WI38 (cell line): Measurements from ENCODE around the gene RPS28.

Experiments
- H3K4me3 ChIP-seq: 2 replicates; pipeline ENCODE4 v1.5.1; 2011; ENCODE audit warnings: low read depth, mild to moderate bottlenecking, control low read depth, low read length
- TF ChIP-seq, protein P1 (sequence below): IDR thresholded peaks from 2 replicates; pipeline ENCODE4 v1.5.1; 2012; ENCODE audit warnings: low read depth, mild to moderate bottlenecking, control low read depth, low read length

The RPS28 gene

DNA sequence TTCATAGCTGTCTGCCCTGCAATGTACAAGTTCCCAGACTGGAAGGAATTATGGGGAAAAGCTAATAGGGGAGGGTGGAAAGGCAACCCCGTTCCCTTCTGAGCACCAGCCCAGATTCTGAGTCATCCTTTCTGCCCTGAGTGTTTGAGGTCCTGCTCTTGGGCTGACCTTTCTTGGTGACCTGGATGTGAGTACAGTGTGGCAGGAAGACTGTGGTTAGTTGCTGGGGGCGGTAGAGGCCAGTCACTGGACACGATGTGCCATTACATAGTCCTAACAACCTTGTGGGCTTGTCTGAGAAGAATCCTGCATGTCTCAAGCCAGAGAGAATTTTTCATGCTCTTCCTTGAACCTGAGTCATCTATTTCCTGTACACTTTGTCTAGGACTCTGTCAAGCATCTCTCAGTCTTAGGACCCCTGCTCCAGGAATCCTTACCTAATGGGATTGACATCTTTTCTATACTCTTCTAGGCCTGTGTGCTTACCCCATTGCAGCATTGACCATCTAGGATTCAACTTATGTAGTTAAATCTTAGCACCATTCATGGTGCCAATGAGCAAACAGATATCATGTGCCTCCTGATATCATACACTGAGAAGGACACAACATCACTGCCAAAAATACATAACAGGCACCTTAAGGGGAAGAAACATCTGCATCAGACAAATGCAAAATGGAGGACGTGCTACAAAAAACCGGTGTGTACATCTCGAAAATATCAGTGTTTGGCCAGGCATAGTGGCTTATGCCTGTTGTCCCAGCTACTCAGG lies 34.5 kb downstream of the RPS28 start:
- no peak overlapping the region for H3K4me3 ChIP-seq
- TF ChIP-seq, protein P1, sequence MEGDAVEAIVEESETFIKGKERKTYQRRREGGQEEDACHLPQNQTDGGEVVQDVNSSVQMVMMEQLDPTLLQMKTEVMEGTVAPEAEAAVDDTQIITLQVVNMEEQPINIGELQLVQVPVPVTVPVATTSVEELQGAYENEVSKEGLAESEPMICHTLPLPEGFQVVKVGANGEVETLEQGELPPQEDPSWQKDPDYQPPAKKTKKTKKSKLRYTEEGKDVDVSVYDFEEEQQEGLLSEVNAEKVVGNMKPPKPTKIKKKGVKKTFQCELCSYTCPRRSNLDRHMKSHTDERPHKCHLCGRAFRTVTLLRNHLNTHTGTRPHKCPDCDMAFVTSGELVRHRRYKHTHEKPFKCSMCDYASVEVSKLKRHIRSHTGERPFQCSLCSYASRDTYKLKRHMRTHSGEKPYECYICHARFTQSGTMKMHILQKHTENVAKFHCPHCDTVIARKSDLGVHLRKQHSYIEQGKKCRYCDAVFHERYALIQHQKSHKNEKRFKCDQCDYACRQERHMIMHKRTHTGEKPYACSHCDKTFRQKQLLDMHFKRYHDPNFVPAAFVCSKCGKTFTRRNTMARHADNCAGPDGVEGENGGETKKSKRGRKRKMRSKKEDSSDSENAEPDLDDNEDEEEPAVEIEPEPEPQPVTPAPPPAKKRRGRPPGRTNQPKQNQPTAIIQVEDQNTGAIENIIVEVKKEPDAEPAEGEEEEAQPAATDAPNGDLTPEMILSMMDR: no peak

GRCh38 chr19:8357007-8357521 lies 35.8 kb downstream of the RPS28 start:
- TF ChIP-seq, protein P1: no peak
- no peak overlapping the region for H3K4me3 ChIP-seq

DNA sequence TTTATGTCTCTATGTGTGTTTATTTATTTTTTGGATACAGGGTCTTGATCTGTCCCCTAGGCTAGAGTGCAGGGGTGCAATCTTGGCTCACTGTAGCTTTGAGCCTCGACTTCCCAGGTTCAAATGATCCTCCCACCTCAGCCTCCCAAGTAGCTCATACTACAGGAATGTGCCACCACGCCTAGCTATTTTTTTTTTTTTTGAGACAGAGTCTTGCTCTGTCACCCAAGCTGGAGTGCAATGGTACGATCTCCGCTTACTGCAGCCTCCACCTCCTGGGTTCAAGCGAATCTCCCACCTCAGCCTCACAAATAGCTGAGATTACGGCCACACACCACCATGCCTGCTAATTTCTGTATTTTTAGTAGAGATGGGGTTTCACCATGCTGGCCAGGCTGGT lies 37.7 kb downstream of the RPS28 start:
- no peak overlapping the region for H3K4me3 ChIP-seq
- TF ChIP-seq, protein P1: no peak

DNA sequence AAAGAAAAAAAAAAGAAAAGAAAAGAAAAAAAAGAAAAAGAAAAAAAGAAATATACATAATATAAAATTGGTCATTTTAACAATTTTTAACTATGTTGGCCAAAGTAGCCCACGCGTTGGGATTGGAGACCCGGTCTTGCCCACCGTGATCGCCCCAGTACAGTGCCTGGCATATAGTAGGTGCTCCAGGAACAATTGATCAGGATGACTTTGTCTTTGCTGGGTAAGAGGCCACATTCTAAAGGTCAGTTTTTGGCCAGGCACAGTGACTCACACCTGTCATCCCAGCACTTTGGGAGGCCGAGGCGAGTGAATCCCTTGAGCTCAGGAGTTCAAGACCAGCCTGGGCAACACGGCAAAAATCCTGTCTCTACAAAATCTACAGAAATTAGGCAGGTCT lies 38.9 kb downstream of the RPS28 start:
- H3K4me3 ChIP-seq: no peak overlapping the region
- TF ChIP-seq, protein P1: no peak

- H3K4me3 ChIP-seq: no peak overlapping the region
- TF ChIP-seq, protein P1: no peak
These were observed 40.9 kb downstream of the RPS28 start for GRCh38 chr19:8361921-8362793.

GRCh38 chr19:8363803-8364771 lies 42.8 kb downstream of the RPS28 start, which contains the start of gene ANGPTL4:
TSS of gene ANGPTL4 (plus strand) at chr19:8364155. CDS start at chr19:8364322, 167 bp downstream.
- TF ChIP-seq, protein P1: 0 out of 2 replicates have a peak, but pooled peaks have one; percentile 5
- H3K4me3 ChIP-seq: peak within 1 kb of the TSS; percentile 62
